EH (cell line): ENCODE data around the gene NOXA1.
A peak's percentile ranks its signal among the peaks of the same experiment; 100 is the strongest.
"Not testable (repeated sequence)": the region's sequence is repeated elsewhere in the genome, so short reads cannot be mapped to it uniquely, and the experiment has no call there.

ENCODE experiments used
- DNase-seq: peaks from one replicate; pipeline ENCODE4 v3.0.0-alpha.2; 2015; ENCODE audit warnings: low read depth

The NOXA1 gene

GRCh38 chr9:137406085-137406760, 17.0 kb upstream of the NOXA1 start:
- DNase-seq, result no peak

GRCh38 chr9:137406876-137407589, 16.2 kb upstream of the NOXA1 start:
- DNase-seq, result peak; percentile 64

GRCh38 chr9:137407590-137408300, 15.4 kb upstream of the NOXA1 start:
- no peak for DNase-seq

- DNase-seq, result no peak
These were observed 14.4 kb upstream of the NOXA1 start for GRCh38 chr9:137408651-137409405.

GRCh38 chr9:137409515-137409914, 13.7 kb upstream of the NOXA1 start:
- no peak for DNase-seq

- not testable (repeated sequence) for DNase-seq
These were observed 12.8 kb upstream of the NOXA1 start for GRCh38 chr9:137410236-137410890.

GRCh38 chr9:137410891-137411249, 12.3 kb upstream of the NOXA1 start:
- no peak for DNase-seq

GRCh38 chr9:137411260-137411644, 11.9 kb upstream of the NOXA1 start:
- DNase-seq, result peak; percentile 19

GRCh38 chr9:137411645-137412380, 11.4 kb upstream of the NOXA1 start:
- DNase-seq, result peak; percentile 91

- DNase-seq, result peak; percentile 15
These were observed 10.8 kb upstream of the NOXA1 start for GRCh38 chr9:137412431-137412830.

- no peak for DNase-seq
These were observed 7.7 kb upstream of the NOXA1 start for GRCh38 chr9:137415451-137415850.

- no peak for DNase-seq
These were observed 7.1 kb upstream of the NOXA1 start for GRCh38 chr9:137416006-137416562.

- DNase-seq, result no peak
These were observed 6.5 kb upstream of the NOXA1 start for GRCh38 chr9:137416563-137417151.

- peak; percentile 20 for DNase-seq
These were observed 5.8 kb upstream of the NOXA1 start for GRCh38 chr9:137417161-137418021.

- DNase-seq, result no peak
These were observed 1.2 kb upstream of the NOXA1 start for GRCh38 chr9:137421838-137422603.

GRCh38 chr9:137423514-137424291, 510 bp downstream of the NOXA1 start:
- peak; percentile 49 for DNase-seq

- no peak for DNase-seq
These were observed 3.0 kb downstream of the NOXA1 start for GRCh38 chr9:137426018-137426681.
